Measurements from ENCODE around the gene KDM5B. TPM values are rescaled to one million over a fixed set of nuclear protein-coding genes. Genes with fewer than 3 reads are reported as not detected.

The KDM5B gene
- total and polyA plus RNA-seq, 2 experiments from 2014 or later = 175 to 202 TPM

- Mint-ChIP-seq H3K9me3 (no peaks in the 10 kb centered on the region), H3K27ac (no peak overlapping the region), H3K4me3 (no peak overlapping the region), H3K36me3 (ENCODE audit: low read depth) (no peaks in the 10 kb centered on the region; the same call in 2 of the 3 replicates), H3K4me1 (peaks cover 15% of the 10 kb centered on the region), H3K27me3 (ENCODE audit: insufficient read depth, low read depth, poor library complexity) (peaks cover 15% of the 10 kb centered on the region)
- Histone ChIP-seq H3K36me3 (ENCODE audit: insufficient read depth) (no peaks in the 10 kb centered on the region), H4K20me1 (replicated peaks; ENCODE audit: insufficient read depth) (peaks cover 13% of the 10 kb centered on the region; the same call in 1 of the 2 replicates), H3K9me2 (ENCODE audit: insufficient read depth) (no peaks in the 10 kb centered on the region), H3K4me3 (no peak overlapping the region), H2AFZ (no peak overlapping the region), H3K27me3 (ENCODE audit: insufficient read depth) (no peaks in the 10 kb centered on the region), H3K4me1 (ENCODE audit: insufficient read depth) (peaks cover 3% of the 10 kb centered on the region; the same call in 1 of the 2 replicates), H3F3A (replicated peaks; ENCODE audit: low read depth) (no peaks in the 10 kb centered on the region), H3K79me2 (replicated peaks; ENCODE audit: insufficient read depth) (no peaks in the 10 kb centered on the region), H3K4me2 (no peak overlapping the region), H3K27ac (ENCODE audit: low read depth) (no peak overlapping the region)
- no peak for TF ChIP-seq STAT1 (IDR thresholded peaks at IDR 0.05; ENCODE audit: unreplicated experiment)
- TF ChIP-seq POLR2AphosphoS5 (IDR thresholded peaks at IDR 0.05; ENCODE audit: low read depth) = no peak
- TF ChIP-seq EZH2 (IDR thresholded peaks at IDR 0.05; ENCODE audit: low read depth, unreplicated experiment) = no peak
- TF ChIP-seq CTCF (conservative IDR thresholded peaks at IDR 0.05; ENCODE audit: low read depth in 2 of 2) = no peak
- no peak for TF ChIP-seq ETS1 (IDR thresholded peaks at IDR 0.05)
- no peak for TF ChIP-seq CREB1 (CRISPR knock-in tag; IDR thresholded peaks at IDR 0.05; ENCODE audit: low read depth)
- TF ChIP-seq NANOG (IDR thresholded peaks at IDR 0.05; ENCODE audit: borderline replicate concordance) = no peak
- TF ChIP-seq ZNF114 (CRISPR knock-in tag; IDR thresholded peaks at IDR 0.05) = no peak
- TF ChIP-seq EZH2phosphoT487 (IDR thresholded peaks at IDR 0.05; ENCODE audit: unreplicated experiment) = no peak
- TF ChIP-seq ZNF462 (CRISPR knock-in tag; IDR thresholded peaks at IDR 0.05) = no peak
- TF ChIP-seq REST (IDR thresholded peaks at IDR 0.05; ENCODE audit: unreplicated experiment) = no peak
- no peak for TF ChIP-seq ZNF331 (CRISPR knock-in tag; IDR thresholded peaks at IDR 0.05; ENCODE audit: low read depth)
- no peak for TF ChIP-seq JUNB (IDR thresholded peaks at IDR 0.05; ENCODE audit: unreplicated experiment)
- ATAC-seq (no peak), DNase-seq (ENCODE audit: low spot score) (no peak)
These were observed 119.8 kb downstream of the KDM5B start for GRCh38 chr1:202688401-202688800.
